Neural cell (in vitro differentiated cells): Measurements from ENCODE around the gene HIGD2B. TPM values are rescaled to one million over a fixed set of nuclear protein-coding genes. Genes with fewer than 3 reads are reported as not detected.

Source experiments
- H2AFZ ChIP-seq: fragments of 200-600, 300-800 bp; sonication (generic), shearing (Covaris generic); 2 replicates; pipeline ENCODE4 v1.6.0; 2014; ENCODE audit warnings: low read depth, mild to moderate bottlenecking, antibody characterized with exemption, low read length, moderate library complexity
- H3F3A ChIP-seq: fragments of 200-600 bp; shearing (Covaris generic); 2 replicates; pipeline ENCODE4 v1.6.1; 2016; ENCODE audit warnings: mild to moderate bottlenecking, moderate library complexity, mixed read lengths, antibody characterized with exemption, low read length; ENCODE audit not compliant: insufficient read depth, poor library complexity, severe bottlenecking
- H3K27ac ChIP-seq: fragments of 200-600, 300-800 bp; sonication (generic), shearing (Covaris generic); 2 replicates; pipeline ENCODE4 v1.5.1; 2014; ENCODE audit warnings: mild to moderate bottlenecking, low read length, moderate library complexity
- H3K27me3 ChIP-seq: fragments of 300-800, 200-600 bp; sonication (generic), shearing (Covaris generic); 2 replicates; pipeline ENCODE4 v1.6.0; 2014; ENCODE audit warnings: mild to moderate bottlenecking, low read depth, low read length, moderate library complexity; ENCODE audit not compliant: insufficient read depth
- H3K36me3 ChIP-seq: fragments of 300-800, 200-600 bp; sonication (generic), shearing (Covaris generic); 2 replicates; pipeline ENCODE4 v1.5.1; 2014; ENCODE audit warnings: mild to moderate bottlenecking, antibody characterized with exemption, low read length, moderate library complexity; ENCODE audit not compliant: insufficient read depth
- H3K4me2 ChIP-seq: fragments of 300-800, 200-600 bp; sonication (generic), shearing (Covaris generic); 2 replicates; pipeline ENCODE4 v1.6.0; 2014; ENCODE audit warnings: mild to moderate bottlenecking, low read length
- H3K4me3 ChIP-seq: fragments of 300-800, 200-600 bp; sonication (generic), shearing (Covaris generic); 2 replicates; pipeline ENCODE4 v1.5.1; 2014; ENCODE audit warnings: mild to moderate bottlenecking, low read length, moderate library complexity
- H3K79me2 ChIP-seq: fragments of 200-600 bp; shearing (Covaris generic); replicated peaks from 2 replicates; pipeline ENCODE4 v1.6.0; 2014; ENCODE audit warnings: mild to moderate bottlenecking, low read length, moderate library complexity; ENCODE audit not compliant: insufficient read depth
- H3K9ac ChIP-seq: fragments of 300-800, 200-600 bp; sonication (generic), shearing (Covaris generic); 2 replicates; pipeline ENCODE4 v1.6.1; 2016; ENCODE audit warnings: mild to moderate bottlenecking, low read length, mixed read lengths
- H3K9me2 ChIP-seq: fragments of 200-600 bp; shearing (Covaris generic); 2 replicates; pipeline ENCODE4 v1.6.1; 2016; ENCODE audit warnings: mild to moderate bottlenecking, low read length, mixed read lengths; ENCODE audit not compliant: insufficient read depth
- H3K9me3 ChIP-seq: fragments of 200-600, 300-800 bp; sonication (generic), shearing (Covaris generic); 2 replicates; pipeline ENCODE4 v1.6.1; 2016; ENCODE audit warnings: mild to moderate bottlenecking, mixed run types, low read length, moderate library complexity, mixed read lengths
- H4K20me1 ChIP-seq: fragments of 200-600 bp; shearing (Covaris generic); 2 replicates; pipeline ENCODE4 v1.6.1; 2016; ENCODE audit warnings: mild to moderate bottlenecking, mixed run types; ENCODE audit not compliant: insufficient read depth
- EP300 ChIP-seq: fragments of 450-650 bp; conservative IDR thresholded peaks from 2 replicates; pipeline ENCODE4 v1.6.1; 2014; ENCODE audit warnings: antibody characterized with exemption, mild to moderate bottlenecking, moderate library complexity; ENCODE audit not compliant: poor library complexity, severe bottlenecking
- EZH2 ChIP-seq: fragments of 200-600, 300-800 bp; shearing (Covaris generic), sonication (generic); IDR thresholded peaks from 2 replicates; pipeline ENCODE4 v1.6.1; 2014; ENCODE audit warnings: antibody characterized with exemption, low read length, borderline replicate concordance, mild to moderate bottlenecking; ENCODE audit not compliant: insufficient read depth, poor library complexity, severe bottlenecking
- MXI1 ChIP-seq: fragments of 450-650 bp; conservative IDR thresholded peaks from 2 replicates; pipeline ENCODE4 v1.6.1; 2014; ENCODE audit warnings: antibody characterized with exemption, mild to moderate bottlenecking; ENCODE audit not compliant: poor library complexity, severe bottlenecking
- POLR2AphosphoS5 ChIP-seq: IDR thresholded peaks from 2 replicates; pipeline ENCODE4 v1.6.1; 2012
- RAD21 ChIP-seq: fragments of 450-650 bp; conservative IDR thresholded peaks from 2 replicates; pipeline ENCODE4 v1.6.1; 2014; ENCODE audit warnings: antibody characterized with exemption, mild to moderate bottlenecking, moderate library complexity
- SMC3 ChIP-seq: fragments of 450-650 bp; conservative IDR thresholded peaks from 2 replicates; pipeline ENCODE4 v1.6.1; 2014; ENCODE audit warnings: antibody characterized with exemption, mild to moderate bottlenecking, moderate library complexity; ENCODE audit not compliant: poor library complexity
- TAF1 ChIP-seq: IDR thresholded peaks from 2 replicates; pipeline ENCODE4 v1.6.1; 2012; ENCODE audit warnings: low read depth
- polyA plus RNA-seq: library from polyadenylated mRNA; depleted of rRNA; stranded (reverse); fragments of >200 nt; gene quantifications from 2 replicates; pipeline ENCODE4 v1.2.3, GENCODE V29; 2014
- TF ChIP-seq, protein P1 (sequence below): fragments of 450-650 bp; IDR thresholded peaks from 2 replicates; pipeline ENCODE4 v1.5.1; 2014; ENCODE audit warnings: antibody characterized with exemption, mild to moderate bottlenecking, moderate library complexity; ENCODE audit not compliant: poor library complexity, severe bottlenecking
- TF ChIP-seq, protein P2 (sequence below): IDR thresholded peaks from 2 replicates; pipeline ENCODE4 v1.6.1; 2012; ENCODE audit warnings: borderline replicate concordance

The HIGD2B gene
- polyA plus RNA-seq, 1 donor from 2014 or later: not detected

- TF ChIP-seq RAD21: no peak
- TF ChIP-seq, protein P1, sequence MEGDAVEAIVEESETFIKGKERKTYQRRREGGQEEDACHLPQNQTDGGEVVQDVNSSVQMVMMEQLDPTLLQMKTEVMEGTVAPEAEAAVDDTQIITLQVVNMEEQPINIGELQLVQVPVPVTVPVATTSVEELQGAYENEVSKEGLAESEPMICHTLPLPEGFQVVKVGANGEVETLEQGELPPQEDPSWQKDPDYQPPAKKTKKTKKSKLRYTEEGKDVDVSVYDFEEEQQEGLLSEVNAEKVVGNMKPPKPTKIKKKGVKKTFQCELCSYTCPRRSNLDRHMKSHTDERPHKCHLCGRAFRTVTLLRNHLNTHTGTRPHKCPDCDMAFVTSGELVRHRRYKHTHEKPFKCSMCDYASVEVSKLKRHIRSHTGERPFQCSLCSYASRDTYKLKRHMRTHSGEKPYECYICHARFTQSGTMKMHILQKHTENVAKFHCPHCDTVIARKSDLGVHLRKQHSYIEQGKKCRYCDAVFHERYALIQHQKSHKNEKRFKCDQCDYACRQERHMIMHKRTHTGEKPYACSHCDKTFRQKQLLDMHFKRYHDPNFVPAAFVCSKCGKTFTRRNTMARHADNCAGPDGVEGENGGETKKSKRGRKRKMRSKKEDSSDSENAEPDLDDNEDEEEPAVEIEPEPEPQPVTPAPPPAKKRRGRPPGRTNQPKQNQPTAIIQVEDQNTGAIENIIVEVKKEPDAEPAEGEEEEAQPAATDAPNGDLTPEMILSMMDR: no peak
- TF ChIP-seq POLR2AphosphoS5: no peak
- TF ChIP-seq, protein P2, sequence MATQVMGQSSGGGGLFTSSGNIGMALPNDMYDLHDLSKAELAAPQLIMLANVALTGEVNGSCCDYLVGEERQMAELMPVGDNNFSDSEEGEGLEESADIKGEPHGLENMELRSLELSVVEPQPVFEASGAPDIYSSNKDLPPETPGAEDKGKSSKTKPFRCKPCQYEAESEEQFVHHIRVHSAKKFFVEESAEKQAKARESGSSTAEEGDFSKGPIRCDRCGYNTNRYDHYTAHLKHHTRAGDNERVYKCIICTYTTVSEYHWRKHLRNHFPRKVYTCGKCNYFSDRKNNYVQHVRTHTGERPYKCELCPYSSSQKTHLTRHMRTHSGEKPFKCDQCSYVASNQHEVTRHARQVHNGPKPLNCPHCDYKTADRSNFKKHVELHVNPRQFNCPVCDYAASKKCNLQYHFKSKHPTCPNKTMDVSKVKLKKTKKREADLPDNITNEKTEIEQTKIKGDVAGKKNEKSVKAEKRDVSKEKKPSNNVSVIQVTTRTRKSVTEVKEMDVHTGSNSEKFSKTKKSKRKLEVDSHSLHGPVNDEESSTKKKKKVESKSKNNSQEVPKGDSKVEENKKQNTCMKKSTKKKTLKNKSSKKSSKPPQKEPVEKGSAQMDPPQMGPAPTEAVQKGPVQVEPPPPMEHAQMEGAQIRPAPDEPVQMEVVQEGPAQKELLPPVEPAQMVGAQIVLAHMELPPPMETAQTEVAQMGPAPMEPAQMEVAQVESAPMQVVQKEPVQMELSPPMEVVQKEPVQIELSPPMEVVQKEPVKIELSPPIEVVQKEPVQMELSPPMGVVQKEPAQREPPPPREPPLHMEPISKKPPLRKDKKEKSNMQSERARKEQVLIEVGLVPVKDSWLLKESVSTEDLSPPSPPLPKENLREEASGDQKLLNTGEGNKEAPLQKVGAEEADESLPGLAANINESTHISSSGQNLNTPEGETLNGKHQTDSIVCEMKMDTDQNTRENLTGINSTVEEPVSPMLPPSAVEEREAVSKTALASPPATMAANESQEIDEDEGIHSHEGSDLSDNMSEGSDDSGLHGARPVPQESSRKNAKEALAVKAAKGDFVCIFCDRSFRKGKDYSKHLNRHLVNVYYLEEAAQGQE: no peak
- TF ChIP-seq SMC3: no peak
- TF ChIP-seq MXI1: no peak
- no peak for TF ChIP-seq EZH2
- no peak for TF ChIP-seq EP300
- no peak for TF ChIP-seq TAF1
- Histone ChIP-seq H3K27me3 (no peaks in the 10 kb centered on the region), H3K36me3 (peaks cover 5% of the 10 kb centered on the region), H3K27ac (no peak overlapping the region), H4K20me1 (no peaks in the 10 kb centered on the region), H3K79me2 (no peaks in the 10 kb centered on the region), H3K4me2 (no peak overlapping the region), H3K9me2 (no peaks in the 10 kb centered on the region), H3F3A (no peaks in the 10 kb centered on the region), H2AFZ (no peak overlapping the region), H3K9me3 (no peaks in the 10 kb centered on the region), H3K4me3 (no peak overlapping the region), H3K9ac (no peak overlapping the region)
Observed at GRCh38 chr15:72733941-72734738, 48.2 kb upstream of the HIGD2B start.

- Histone ChIP-seq H3F3A (no peaks in the 10 kb centered on the region), H3K27me3 (no peaks in the 10 kb centered on the region), H3K4me3 (no peak overlapping the region), H4K20me1 (no peaks in the 10 kb centered on the region), H3K36me3 (peaks cover 5% of the 10 kb centered on the region), H3K79me2 (no peaks in the 10 kb centered on the region), H3K27ac (no peak overlapping the region), H3K9ac (no peak overlapping the region), H3K4me2 (no peak overlapping the region), H2AFZ (no peak overlapping the region), H3K9me3 (no peaks in the 10 kb centered on the region), H3K9me2 (no peaks in the 10 kb centered on the region)
- TF ChIP-seq, protein P1: no peak
- TF ChIP-seq RAD21 (no peak), POLR2AphosphoS5 (no peak), EZH2 (no peak), EP300 (no peak), SMC3 (no peak), TAF1 (no peak), MXI1 (no peak)
- TF ChIP-seq, protein P2: no peak
Observed at GRCh38 chr15:72732516-72732915, 46.5 kb upstream of the HIGD2B start.
